HFF-Myc (cell line): ENCODE data around the gene MPDU1.
A peak's percentile ranks its signal among the peaks of the same experiment; 100 is the strongest.

ENCODE experiments used
- DNase-seq: peaks from one replicate; pipeline ENCODE4 v3.0.0-alpha.2; 2011; ENCODE audit warnings: low read depth; ENCODE audit errors: extremely low read depth
- H3K4me3 ChIP-seq: replicated peaks from 2 replicates; pipeline ENCODE4 v1.5.1; 2011; ENCODE audit warnings: low read depth, mild to moderate bottlenecking, control low read depth, low read length
- CTCF ChIP-seq: IDR thresholded peaks from 2 replicates; pipeline ENCODE4 v1.5.1; 2012; ENCODE audit warnings: mild to moderate bottlenecking, low read depth, low read length, control low read depth; ENCODE audit errors: missing control alignments

MPDU1 gene

GRCh38 chr17:7627250-7628121 lies 43.8 kb downstream of the MPDU1 start, which contains the start of gene SAT2:
SAT2 (minus strand) TSS chr17:7627821; CDS start chr17:7627635, 186 bp downstream.
- peak; percentile 78 for DNase-seq
- TF ChIP-seq CTCF = no peak
- H3K4me3 ChIP-seq = peak within 1 kb of the TSS; percentile 68

- H3K4me3 ChIP-seq = no peak within 1 kb of the TSS
- no peak for TF ChIP-seq CTCF
- DNase-seq = no peak
Measured at GRCh38 chr17:7629939-7630571, 46.4 kb downstream of the MPDU1 start, which contains the start of gene SHBG. SHBG (plus strand) TSS chr17:7630135; CDS start chr17:7630173, 38 bp downstream.

- H3K4me3 ChIP-seq = no peak overlapping the region
- no peak for TF ChIP-seq CTCF
- DNase-seq = no peak
Measured at GRCh38 chr17:7631398-7632380, 48.0 kb downstream of the MPDU1 start.

GRCh38 chr17:7632492-7632894 lies 48.8 kb downstream of the MPDU1 start:
- H3K4me3 ChIP-seq = no peak overlapping the region
- TF ChIP-seq CTCF = peak; percentile 53
- no peak for DNase-seq

GRCh38 chr17:7633093-7633492 lies 49.4 kb downstream of the MPDU1 start:
- H3K4me3 ChIP-seq = no peak overlapping the region
- no peak for TF ChIP-seq CTCF
- no peak for DNase-seq

- DNase-seq = no peak
- H3K4me3 ChIP-seq = no peak overlapping the region
- peak; percentile 63 for TF ChIP-seq CTCF
Measured at GRCh38 chr17:7634384-7634783, 50.7 kb downstream of the MPDU1 start.
